Metanephros (tissue), 2 donors: ENCODE results near the gene NTN1. TPM values are rescaled to one million over a fixed set of nuclear protein-coding genes. Genes with fewer than 3 reads are reported as not detected.

Experiments used
- small RNA-seq: library from RNA; depleted of rRNA; stranded (forward); fragments of <200 nt; gene quantifications from one replicate; pipeline ENCODE3, GENCODE V24; 2014; ENCODE audit warnings: low replicate concordance
- total RNA-seq: library from RNA; depleted of rRNA; stranded (reverse); fragments of >200 nt; gene quantifications from one replicate; pipeline ENCODE4 v1.2.3, GENCODE V29; 2014

NTN1 gene
- total RNA-seq: 11.3 TPM

GRCh38 chr17:9021158-9021991, at the start of gene NTN1:
TSS of gene NTN1 (plus strand) at chr17:9021510. CDS start at chr17:9022374, 864 bp downstream.

Small RNA genes lying within 50 kb of the gene (small RNA-seq; reads per million reads assigned to genes)
- not detected for gene AC005695.3

Other genes with a start within 250 kb of the NTN1 start
- gene MFSD6L, start 222.1 kb upstream of the NTN1 start, total RNA-seq: 3.0 TPM
- gene PIK3R6, start 153.8 kb upstream of the NTN1 start, total RNA-seq: 1.6 TPM
- gene PIK3R5, start 55.8 kb upstream of the NTN1 start, total RNA-seq: 5.4 TPM